RWPE1 (cell line): ENCODE results near the gene PRAC2.
A peak's percentile ranks its signal among the peaks of the same experiment; 100 is the strongest.

Experiments used
- CTCF ChIA-PET: fragments of 350-600 bp; sonication (Branson Sonifier 250); formaldehyde crosslinking; extraction: SDS; loops from one replicate; lab custom pipeline; 2021; lab: Yijun Ruan, JAX
- POLR2A ChIA-PET: fragments of 400-600 bp; formaldehyde crosslinking; extraction: SDS; loops from one replicate; lab custom pipeline; 2020; ENCODE audit warnings: antibody characterized with exemption; ENCODE audit not compliant: low non-redundant PET; lab: Yijun Ruan, JAX
- DNase-seq: peaks from one replicate; pipeline ENCODE4 v3.0.0; 2012; ENCODE audit warnings: low spot score
- H3K27ac ChIP-seq: fragments of 450-650 bp; 2 replicates; pipeline ENCODE4 v1.5.1; 2017
- CTCF ChIP-seq: fragments of 450-650 bp; conservative IDR thresholded peaks from 2 replicates; pipeline ENCODE4 v1.5.1; 2017; ENCODE audit warnings: low read depth, mild to moderate bottlenecking

The PRAC2 gene

GRCh38 chr17:48722915-48723422 is at the start of gene PRAC2:
Gene PRAC2, plus strand, starts transcription at chr17:48723185. Its CDS starts 1,226 bp downstream, at chr17:48724411.
- no peak within 1 kb of the TSS for H3K27ac ChIP-seq
- ChIA-PET CTCF (interaction anchor here (0.9 to 1.6 kb wide), 3 partner anchors 44 to 156 kb away, joined by 3 to 7 read pairs (median 4); no protein-coding TSS in a partner anchor), POLR2A (no interaction called here)
- TF ChIP-seq CTCF, result no peak
- DNase-seq, result no peak

GRCh38 chr17:48676963-48677558 is 45.9 kb upstream of the PRAC2 start:
- CTCF ChIA-PET, result interaction anchor here (0.7 kb wide), 1 partner anchor 12 kb away, joined by 3 read pairs; no protein-coding TSS in a partner anchor
- no peak overlapping the region for H3K27ac ChIP-seq
- POLR2A ChIA-PET, result no interaction called here
- no peak for TF ChIP-seq CTCF
- no peak for DNase-seq

- no peak overlapping the region for H3K27ac ChIP-seq
- ChIA-PET POLR2A (no interaction called here), CTCF (interaction anchor here (0.6 to 2.0 kb wide), 24 partner anchors 10 to 370 kb away, joined by 3 to 12 read pairs (median 4); partner anchors contain the start of genes ATP5MC1 and PRAC2)
Measured at GRCh38 chr17:48678141-48678971, 44.6 kb upstream of the PRAC2 start.

GRCh38 chr17:48679385-48680096 is 43.4 kb upstream of the PRAC2 start:
- H3K27ac ChIP-seq, result no peak overlapping the region
- DNase-seq, result no peak
- POLR2A ChIA-PET, result no interaction called here
- CTCF ChIA-PET, result interaction anchor here (0.7 to 2.0 kb wide), 9 partner anchors 8 to 371 kb away, joined by 3 to 9 read pairs (median 4); partner anchors contain the start of gene PRAC2
- TF ChIP-seq CTCF, result no peak

More at GRCh38 chr17:48678141-48678971, 44.6 kb upstream of the PRAC2 start:
- peak; percentile 66 for DNase-seq
- TF ChIP-seq CTCF, result peak; percentile 87

- DNase-seq, result no peak
- H3K27ac ChIP-seq, result no peak overlapping the region
- ChIA-PET POLR2A (no interaction called here), CTCF (interaction anchor here (0.6 to 1.1 kb wide), 5 partner anchors 42 to 351 kb away, joined by 3 to 6 read pairs (median 3); no protein-coding TSS in a partner anchor)
- TF ChIP-seq CTCF, result no peak
Measured at GRCh38 chr17:48681609-48682008, 41.4 kb upstream of the PRAC2 start.
